KMS-11 (cell line): ENCODE results near the gene RUNX1.

Experiments
- H2AFZ ChIP-seq: fragments of 200-600 bp; sonication (generic); 2 replicates; pipeline ENCODE4 v1.6.1; 2016; ENCODE audit warnings: antibody characterized with exemption, mixed run types, low read depth
- H3K27ac ChIP-seq: fragments of 200-600 bp; sonication (generic); 2 replicates; pipeline ENCODE4 v1.6.1; 2016; ENCODE audit warnings: mild to moderate bottlenecking, mixed run types
- H3K27me3 ChIP-seq: fragments of 200-600 bp; sonication (generic); 2 replicates; pipeline ENCODE4 v1.6.1; 2017; ENCODE audit warnings: mild to moderate bottlenecking, low read depth, mixed run types, moderate library complexity; ENCODE audit not compliant: insufficient read depth
- H3K36me3 ChIP-seq: fragments of 200-600 bp; sonication (generic); 2 replicates; pipeline ENCODE4 v1.6.1; 2017; ENCODE audit warnings: mild to moderate bottlenecking, mixed run types; ENCODE audit not compliant: insufficient read depth
- H3K4me1 ChIP-seq: fragments of 200-600 bp; sonication (generic); 2 replicates; pipeline ENCODE4 v1.6.1; 2016; ENCODE audit warnings: mild to moderate bottlenecking, low read depth, mixed run types; ENCODE audit not compliant: poor library complexity, severe bottlenecking
- H3K4me2 ChIP-seq: fragments of 200-600 bp; sonication (generic); 2 replicates; pipeline ENCODE4 v1.7.0; 2016; ENCODE audit warnings: mild to moderate bottlenecking, mixed run types
- H3K4me3 ChIP-seq: fragments of 200-600 bp; sonication (generic); IDR thresholded peaks from 2 replicates; pipeline ENCODE4 v1.6.1; 2017; ENCODE audit warnings: low read depth, low read length, mixed read lengths; ENCODE audit not compliant: insufficient read depth
- H3K79me2 ChIP-seq: fragments of 200-600 bp; sonication (generic); 2 replicates; pipeline ENCODE4 v1.6.1; 2016; ENCODE audit warnings: low read depth, mixed run types; ENCODE audit not compliant: insufficient read depth
- H3K9ac ChIP-seq: fragments of 200-600 bp; sonication (generic); 2 replicates; pipeline ENCODE4 v1.6.1; 2016; ENCODE audit warnings: mild to moderate bottlenecking, mixed run types
- H4K20me1 ChIP-seq: fragments of 200-600 bp; sonication (generic); 2 replicates; pipeline ENCODE4 v1.6.1; 2016; ENCODE audit warnings: mild to moderate bottlenecking, mixed run types; ENCODE audit not compliant: insufficient read depth
- TF ChIP-seq, protein P1 (sequence below): fragments of 200-600 bp; sonication (generic); conservative IDR thresholded peaks from 2 replicates; pipeline ENCODE4 v1.6.1; 2017; ENCODE audit warnings: low read depth, mild to moderate bottlenecking, antibody characterized with exemption, low read length, moderate library complexity, mixed read lengths

Gene RUNX1

DNA sequence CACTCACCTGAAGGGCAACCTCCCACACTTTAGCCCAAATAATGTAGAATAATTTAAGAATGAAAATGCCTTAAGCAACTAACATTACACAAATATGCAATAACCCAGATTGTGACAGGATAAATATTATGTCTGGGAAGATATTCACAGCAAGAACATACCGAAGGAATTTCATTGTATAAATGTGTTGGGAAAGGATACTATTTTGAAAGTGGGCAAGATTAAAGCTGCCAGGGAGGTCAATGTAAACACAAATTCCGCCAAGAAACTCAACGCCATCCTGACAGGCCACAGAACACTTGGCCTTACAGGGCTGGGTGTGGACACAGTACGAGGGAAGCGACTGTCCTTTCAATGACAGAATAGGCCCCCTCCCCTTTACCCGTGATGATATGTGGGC is 173.3 kb downstream of the RUNX1 start:
- H3K4me2 ChIP-seq, result no peak overlapping the region
- no peaks in the 10 kb centered on the region for H4K20me1 ChIP-seq
- no peaks in the 10 kb centered on the region for H3K27me3 ChIP-seq
- H2AFZ ChIP-seq, result no peak overlapping the region
- H3K4me1 ChIP-seq, result peaks cover 11% of the 10 kb centered on the region
- H3K4me3 ChIP-seq, result no peak overlapping the region
- no peak overlapping the region for H3K9ac ChIP-seq
- H3K27ac ChIP-seq, result no peak overlapping the region
- TF ChIP-seq, protein P1, sequence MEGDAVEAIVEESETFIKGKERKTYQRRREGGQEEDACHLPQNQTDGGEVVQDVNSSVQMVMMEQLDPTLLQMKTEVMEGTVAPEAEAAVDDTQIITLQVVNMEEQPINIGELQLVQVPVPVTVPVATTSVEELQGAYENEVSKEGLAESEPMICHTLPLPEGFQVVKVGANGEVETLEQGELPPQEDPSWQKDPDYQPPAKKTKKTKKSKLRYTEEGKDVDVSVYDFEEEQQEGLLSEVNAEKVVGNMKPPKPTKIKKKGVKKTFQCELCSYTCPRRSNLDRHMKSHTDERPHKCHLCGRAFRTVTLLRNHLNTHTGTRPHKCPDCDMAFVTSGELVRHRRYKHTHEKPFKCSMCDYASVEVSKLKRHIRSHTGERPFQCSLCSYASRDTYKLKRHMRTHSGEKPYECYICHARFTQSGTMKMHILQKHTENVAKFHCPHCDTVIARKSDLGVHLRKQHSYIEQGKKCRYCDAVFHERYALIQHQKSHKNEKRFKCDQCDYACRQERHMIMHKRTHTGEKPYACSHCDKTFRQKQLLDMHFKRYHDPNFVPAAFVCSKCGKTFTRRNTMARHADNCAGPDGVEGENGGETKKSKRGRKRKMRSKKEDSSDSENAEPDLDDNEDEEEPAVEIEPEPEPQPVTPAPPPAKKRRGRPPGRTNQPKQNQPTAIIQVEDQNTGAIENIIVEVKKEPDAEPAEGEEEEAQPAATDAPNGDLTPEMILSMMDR, result no peak
- H3K36me3 ChIP-seq, result no peaks in the 10 kb centered on the region
- no peaks in the 10 kb centered on the region for H3K79me2 ChIP-seq

DNA sequence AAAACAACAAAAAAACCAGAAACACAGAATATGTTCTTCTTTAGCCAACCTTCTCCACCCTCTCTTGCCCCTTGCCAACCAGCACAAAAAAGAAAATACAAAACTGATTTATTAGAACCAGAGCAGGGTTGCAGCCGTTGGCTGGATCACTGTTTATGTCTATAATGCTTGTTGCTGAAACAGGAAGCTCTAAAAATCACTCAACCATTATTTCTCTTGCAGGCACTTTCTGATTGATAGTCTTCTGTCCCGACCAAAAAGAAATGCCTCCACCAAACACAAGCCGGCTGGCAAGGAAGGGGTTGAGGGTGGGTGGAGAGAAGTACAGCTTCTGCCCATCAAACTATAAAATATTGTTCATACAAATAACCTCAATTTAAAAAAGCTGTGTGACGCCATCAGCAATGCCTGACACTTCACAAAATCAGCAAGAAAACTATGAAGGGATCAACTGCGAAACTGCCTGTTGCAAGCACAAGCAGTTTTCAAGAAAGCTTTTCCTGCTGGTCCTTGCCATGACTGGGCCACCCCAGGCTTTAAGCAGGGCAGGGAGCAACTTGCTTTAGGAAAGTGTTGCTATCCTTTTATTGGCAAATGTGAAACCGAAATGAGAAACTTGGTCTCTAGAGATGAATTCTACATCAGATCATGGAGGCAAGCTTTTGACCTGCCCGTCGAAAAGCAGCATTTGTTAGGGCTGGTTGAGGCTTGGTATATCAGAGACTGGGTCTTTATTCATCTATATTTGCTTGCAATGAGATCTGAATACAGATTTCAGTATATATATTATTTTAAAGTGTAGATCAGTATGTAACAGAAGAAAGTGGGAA is 174.2 kb downstream of the RUNX1 start:
- peak overlapping the region; percentile 1; the same call in 1 of the 2 replicates for H2AFZ ChIP-seq
- no peak overlapping the region for H3K4me3 ChIP-seq
- no peaks in the 10 kb centered on the region for H4K20me1 ChIP-seq
- H3K36me3 ChIP-seq, result no peaks in the 10 kb centered on the region
- H3K79me2 ChIP-seq, result no peaks in the 10 kb centered on the region
- H3K4me1 ChIP-seq, result peaks cover 11% of the 10 kb centered on the region
- TF ChIP-seq, protein P1, result no peak
- H3K27me3 ChIP-seq, result no peaks in the 10 kb centered on the region
- no peak overlapping the region for H3K9ac ChIP-seq
- H3K4me2 ChIP-seq, result peak overlapping the region; percentile 11; the same call in 1 of the 2 replicates
- peak overlapping the region; percentile 45; the same call in 1 of the 2 replicates for H3K27ac ChIP-seq

GRCh38 chr21:34871026-34871908 is 177.8 kb downstream of the RUNX1 start:
- Histone ChIP-seq H3K27me3 (no peaks in the 10 kb centered on the region), H3K4me1 (peaks cover 36% of the 10 kb centered on the region), H3K27ac (no peak overlapping the region), H4K20me1 (no peaks in the 10 kb centered on the region), H3K4me3 (no peak overlapping the region), H2AFZ (no peak overlapping the region), H3K79me2 (no peaks in the 10 kb centered on the region), H3K4me2 (no peak overlapping the region), H3K9ac (no peak overlapping the region), H3K36me3 (no peaks in the 10 kb centered on the region)
- TF ChIP-seq, protein P1, result no peak

DNA sequence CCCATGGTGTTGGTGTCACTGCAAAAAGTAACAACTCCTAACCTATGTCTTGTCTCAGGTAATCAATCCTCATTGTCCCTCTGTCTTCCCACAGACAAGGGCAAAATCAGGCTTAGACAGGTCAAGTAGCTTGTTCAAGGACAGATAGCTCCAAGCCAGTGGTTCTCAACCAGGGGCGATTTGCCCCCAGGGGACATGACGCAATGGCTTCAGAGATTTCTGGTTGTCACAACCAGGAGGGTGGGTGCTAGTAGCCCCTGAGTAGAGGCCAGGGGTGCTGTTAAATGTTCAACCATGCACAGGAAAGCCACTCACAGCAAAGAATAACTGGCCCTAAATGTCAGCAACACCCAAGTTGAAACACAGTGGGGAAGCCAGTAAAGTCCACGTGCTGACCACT is 178.9 kb downstream of the RUNX1 start:
- no peaks in the 10 kb centered on the region for H3K79me2 ChIP-seq
- no peaks in the 10 kb centered on the region for H3K36me3 ChIP-seq
- H3K27me3 ChIP-seq, result no peaks in the 10 kb centered on the region
- no peak overlapping the region for H3K4me3 ChIP-seq
- no peak overlapping the region for H3K9ac ChIP-seq
- no peak overlapping the region for H3K4me2 ChIP-seq
- no peak overlapping the region for H3K27ac ChIP-seq
- TF ChIP-seq, protein P1, result no peak
- H3K4me1 ChIP-seq, result peaks cover 43% of the 10 kb centered on the region
- H4K20me1 ChIP-seq, result no peaks in the 10 kb centered on the region
- H2AFZ ChIP-seq, result no peak overlapping the region
